Left kidney (tissue), 2 donors: ENCODE data around the gene CTNNBIP1. TPM values are rescaled to one million over a fixed set of nuclear protein-coding genes. Genes with fewer than 3 reads are reported as not detected.
"Not testable (repeated sequence)": the region's sequence is repeated elsewhere in the genome, so short reads cannot be mapped to it uniquely, and the experiment has no call there.

Experiments
- DNase-seq: peaks from one replicate; pipeline ENCODE4 v3.0.0-alpha.2; 2013
- polyA plus RNA-seq: library from polyadenylated mRNA; unstranded; fragments of 120-200 nt; gene quantifications from one replicate; pipeline ENCODE4 v1.2.1, GENCODE V29; 2013; ENCODE audit not compliant: insufficient read length

The CTNNBIP1 gene
- polyA plus RNA-seq, 1 donor = 28.4 TPM

- DNase-seq = no peak
Observed at GRCh38 chr1:9807541-9807940, 102.5 kb downstream of the CTNNBIP1 start.

GRCh38 chr1:9805972-9806371 is 104.1 kb downstream of the CTNNBIP1 start:
- DNase-seq = not testable (repeated sequence)

DNA sequence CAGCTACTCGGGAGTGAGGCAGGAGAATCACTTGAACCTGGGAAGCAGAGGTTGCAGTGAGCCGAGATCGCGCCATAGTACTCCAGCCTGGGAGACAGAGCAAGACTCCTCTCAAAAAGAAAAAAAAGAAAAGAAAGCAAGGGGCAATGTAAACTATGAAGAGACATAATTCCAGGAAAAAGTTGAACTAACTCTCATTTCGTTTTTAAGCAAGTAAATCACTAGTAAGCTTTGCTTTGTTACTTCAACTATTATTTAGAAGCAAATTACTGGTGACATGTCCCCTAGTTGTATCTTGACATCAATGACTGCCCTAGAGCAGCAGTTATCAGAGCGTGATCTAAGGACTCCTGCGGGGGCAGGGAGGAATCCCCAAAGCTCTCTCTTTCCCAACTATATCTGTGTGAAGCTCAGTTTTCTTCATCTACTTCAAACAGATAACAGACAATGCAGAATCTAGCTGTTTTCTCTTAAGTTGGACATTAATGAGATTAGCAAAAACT is 105.0 kb downstream of the CTNNBIP1 start:
- no peak for DNase-seq

DNA sequence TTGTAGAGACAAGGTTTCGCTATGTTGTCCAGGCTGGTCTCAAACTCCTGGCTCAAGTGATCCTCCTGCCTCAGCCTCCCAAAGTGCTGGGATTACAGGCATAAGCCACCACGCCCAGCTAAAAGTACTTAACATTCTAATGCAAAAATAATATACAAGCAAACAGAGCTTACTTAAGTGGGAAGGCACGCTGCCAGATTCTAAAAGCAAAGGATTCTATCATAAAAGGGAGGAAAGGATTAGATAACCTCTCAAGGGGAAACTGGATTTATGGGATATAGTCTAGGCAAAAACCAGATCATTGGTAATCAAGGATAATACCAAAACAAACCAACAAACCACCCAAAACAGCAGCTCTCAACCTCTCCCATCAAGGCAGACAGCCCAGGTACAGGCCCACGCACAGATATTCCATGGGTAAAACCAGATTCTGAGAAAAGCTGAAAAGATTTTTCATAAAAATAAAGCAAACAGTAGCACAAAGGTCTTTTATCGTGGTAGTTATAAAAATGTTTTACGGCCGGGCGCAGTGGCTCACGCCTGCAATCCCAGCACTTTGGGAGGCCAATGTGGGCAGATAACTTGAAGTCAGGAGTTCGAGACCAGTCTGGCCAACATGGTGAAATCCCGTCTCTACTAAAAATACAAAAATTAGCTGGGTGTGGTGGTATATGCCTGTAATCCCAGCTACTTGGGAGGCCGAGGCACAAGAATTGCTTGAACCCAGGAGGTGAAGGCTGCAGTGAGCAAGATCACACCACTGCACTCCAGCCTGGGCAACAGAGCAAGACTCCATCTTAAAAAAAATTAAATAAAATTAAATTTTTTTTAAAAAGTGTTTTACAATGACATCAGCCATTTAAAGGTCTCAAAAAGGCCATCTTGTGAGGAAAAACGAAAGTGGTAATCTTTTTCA is 106.8 kb downstream of the CTNNBIP1 start:
- DNase-seq = not testable (repeated sequence)

GRCh38 chr1:9801909-9802308 is 108.2 kb downstream of the CTNNBIP1 start:
- DNase-seq = no peak

Other genes with a start within 250 kb of the CTNNBIP1 start
- 151 TPM for gene CLSTN1, start 86.3 kb downstream of the CTNNBIP1 start, polyA plus RNA-seq
- gene LZIC, start 33.1 kb upstream of the CTNNBIP1 start, polyA plus RNA-seq = 77.7 TPM
- 24.4 TPM for gene NMNAT1, start 33.2 kb upstream of the CTNNBIP1 start, polyA plus RNA-seq
- gene RBP7, start 87.0 kb upstream of the CTNNBIP1 start, polyA plus RNA-seq = 15.3 TPM
- gene UBE4B, start 122.7 kb upstream of the CTNNBIP1 start, polyA plus RNA-seq = 61.1 TPM